ENCODE measurements around the gene KLC4. TPM values are rescaled to one million over a fixed set of nuclear protein-coding genes. Genes with fewer than 3 reads are reported as not detected.
A peak's percentile ranks its signal among the peaks of the same experiment; 100 is the strongest.

The KLC4 gene
- total and polyA plus RNA-seq, 9 of the 15 experiments (the other 6 are each of a cell fraction or from before 2014, with no cell fraction given), result 1.7 to 16.2 (median 7.7) TPM

- in situ Hi-C loops (cut with MboI), result no loop called here
- BruUV-seq (replicated peaks), result no TSS peak
- Histone ChIP-seq H4K20me1 (replicated peaks; ENCODE audit: control insufficient read depth, insufficient read depth, low read length) (0 out of 2 replicates have a peak, but pooled peaks cover 4% of the 10 kb centered on the region), H3K4me3 (no peak overlapping the region), H3K4me2 (ENCODE audit: insufficient read depth, low read length) (no peak overlapping the region), H3K36me3 (ENCODE audit: control insufficient read depth, insufficient read depth, low read length) (peaks cover 65% of the 10 kb centered on the region), H3K9me1 (ENCODE audit: control insufficient read depth, insufficient read depth, low read length) (no peaks in the 10 kb centered on the region), H3K9ac (ENCODE audit: insufficient read depth in 1 of 2, low read depth in 2 of 2, low read length in 2 of 2) (peak overlapping the region; percentile 8 to 62; a peak in 2 of 4 replicates), H3K27ac (ENCODE audit: extremely low read depth, low read depth, low read length) (peak overlapping the region; percentile 35; the same call in 1 of the 3 replicates), H3K4me1 (replicated peaks in 1 of 2; ENCODE audit: control insufficient read depth in 2 of 2, insufficient read depth in 2 of 2, low read length in 2 of 2) (peaks cover 43 to 45% of the 10 kb centered on the region in 2 experiments), H3K79me2 (ENCODE audit: control insufficient read depth, insufficient read depth, low read length) (peaks cover 66% of the 10 kb centered on the region), H2AFZ (ENCODE audit: low read depth, low read length) (no peak overlapping the region), H3K27me3 (ENCODE audit: control insufficient read depth in 2 of 2, insufficient read depth in 2 of 2, low read length in 2 of 2) (no peaks in the 10 kb centered on the region), H3K9me3 (replicated peaks; ENCODE audit: control insufficient read depth, insufficient read depth, low read depth, low read length) (no peaks in the 10 kb centered on the region)
- WGBS (ENCODE audit: insufficient coverage, low coverage, missing lambda C conversion rate), result 37% methylated on average over 2 of the region's 2 CpGs
- ATAC-seq, result no peak
- POLR2A ChIA-PET, result interaction anchor here (1.4 kb wide), 1 partner anchor 29 kb away, joined by 3 read pairs; no protein-coding TSS in a partner anchor
- CTCF ChIA-PET (ENCODE audit: low intra/inter-chr PET ratio), result no interaction called here
- peak; percentile 66 for FAIRE-seq
- DNase-seq (ENCODE audit: extremely low read depth in 1 of 4, low spot score in 3 of 4), result peak in 1 of 4 experiments; percentile 30
- intact Hi-C loops (cut with micrococcal nuclease), result no loop called here
- no peak for TF ChIP-seq HDAC2 (IDR thresholded peaks at IDR 0.05)
- TF ChIP-seq ADNP (tag; IDR thresholded peaks at IDR 0.05), result no peak
- no peak for TF ChIP-seq POLR3G (IDR thresholded peaks at IDR 0.05; ENCODE audit: extremely low read depth, insufficient read length, insufficient replicate concordance)
- TF ChIP-seq DLX4 (CRISPR knock-in tag; IDR thresholded peaks at IDR 0.05), result no peak
- TF ChIP-seq POLR3A (IDR thresholded peaks at IDR 0.05; ENCODE audit: borderline replicate concordance, extremely low read depth, insufficient read depth, insufficient read length), result no peak
- TF ChIP-seq KLF6 (CRISPR knock-in tag; IDR thresholded peaks at IDR 0.05; ENCODE audit: borderline replicate concordance), result no peak
- no peak for TF ChIP-seq FOXP4 (CRISPR knock-in tag; IDR thresholded peaks at IDR 0.05; ENCODE audit: borderline replicate concordance)
- TF ChIP-seq CTCF (IDR thresholded peaks at IDR 0.05 in 2 of 3, conservative IDR thresholded peaks at IDR 0.05 in 1 of 3; ENCODE audit: insufficient read depth in 2 of 3, low read depth in 1 of 3, low read length in 3 of 3), result no peak
- no peak for TF ChIP-seq HBP1 (CRISPR knock-in tag; IDR thresholded peaks at IDR 0.05)
- TF ChIP-seq MLLT1 (IDR thresholded peaks at IDR 0.05), result no peak
- TF ChIP-seq SAFB2 (IDR thresholded peaks at IDR 0.05; ENCODE audit: borderline replicate concordance, low read depth, low read length, severe bottlenecking), result no peak
- no peak for TF ChIP-seq ZNF695 (CRISPR knock-in tag; IDR thresholded peaks at IDR 0.05)
- TF ChIP-seq ZNF79 (CRISPR knock-in tag; IDR thresholded peaks at IDR 0.05; ENCODE audit: low read depth), result no peak
- TF ChIP-seq CBFA2T3 (IDR thresholded peaks at IDR 0.05), result peak; percentile 63
- TF ChIP-seq PHB2 (IDR thresholded peaks at IDR 0.05; ENCODE audit: low read depth), result no peak
Measured at GRCh38 chr6:43019152-43019551, 40.3 kb upstream of the KLC4 start.
